Glutamatergic neuron (in vitro differentiated cells): ENCODE data around the gene KIAA0753. TPM values are rescaled to one million over a fixed set of nuclear protein-coding genes. Genes with fewer than 3 reads are reported as not detected.

ENCODE experiments used
- DNase-seq: peaks from one replicate; pipeline ENCODE4 v3.0.0; 2022
- H3K27ac Mint-ChIP-seq: one replicate; pipeline ENCODE4 v1.8.0; 2020; ENCODE audit warnings: mild to moderate bottlenecking, mixed read lengths, inconsistent platforms; ENCODE audit not compliant: unreplicated experiment
- H3K27me3 Mint-ChIP-seq: one replicate; pipeline ENCODE4 v1.8.0; 2020; ENCODE audit warnings: mild to moderate bottlenecking, moderate library complexity, mixed read lengths, inconsistent platforms; ENCODE audit not compliant: unreplicated experiment
- H3K36me3 Mint-ChIP-seq: one replicate; pipeline ENCODE4 v1.8.0; 2020; ENCODE audit warnings: mild to moderate bottlenecking, mixed read lengths, inconsistent platforms; ENCODE audit not compliant: unreplicated experiment
- H3K4me1 Mint-ChIP-seq: one replicate; pipeline ENCODE4 v1.8.0; 2020; ENCODE audit warnings: mild to moderate bottlenecking, low read depth, mixed read lengths, inconsistent platforms; ENCODE audit not compliant: unreplicated experiment
- H3K4me3 Mint-ChIP-seq: one replicate; pipeline ENCODE4 v1.8.0; 2020; ENCODE audit warnings: mild to moderate bottlenecking, mixed read lengths, inconsistent platforms; ENCODE audit not compliant: unreplicated experiment
- H3K9me3 Mint-ChIP-seq: one replicate; pipeline ENCODE4 v1.8.0; 2020; ENCODE audit warnings: mild to moderate bottlenecking, moderate library complexity, mixed read lengths, inconsistent platforms; ENCODE audit not compliant: unreplicated experiment
- total RNA-seq: library from RNA; stranded (reverse); fragmentation: NEBNext Ultra II Directional; extraction: Animal tissue kit (Norgen Biotek cat#: 25700); gene quantifications from one replicate; pipeline ENCODE4 v1.2.1, GENCODE V29; 2021; ENCODE audit not compliant: unreplicated experiment
- TF ChIP-seq, protein P1 (sequence below): fragments of 200-600 bp; sonication (generic); IDR thresholded peaks from one replicate; pipeline ENCODE4 v1.5.0; 2021; ENCODE audit not compliant: partially characterized antibody, unreplicated experiment

The KIAA0753 gene
- total RNA-seq, 1 donor from 2014 or later, result 25.6 TPM

DNA sequence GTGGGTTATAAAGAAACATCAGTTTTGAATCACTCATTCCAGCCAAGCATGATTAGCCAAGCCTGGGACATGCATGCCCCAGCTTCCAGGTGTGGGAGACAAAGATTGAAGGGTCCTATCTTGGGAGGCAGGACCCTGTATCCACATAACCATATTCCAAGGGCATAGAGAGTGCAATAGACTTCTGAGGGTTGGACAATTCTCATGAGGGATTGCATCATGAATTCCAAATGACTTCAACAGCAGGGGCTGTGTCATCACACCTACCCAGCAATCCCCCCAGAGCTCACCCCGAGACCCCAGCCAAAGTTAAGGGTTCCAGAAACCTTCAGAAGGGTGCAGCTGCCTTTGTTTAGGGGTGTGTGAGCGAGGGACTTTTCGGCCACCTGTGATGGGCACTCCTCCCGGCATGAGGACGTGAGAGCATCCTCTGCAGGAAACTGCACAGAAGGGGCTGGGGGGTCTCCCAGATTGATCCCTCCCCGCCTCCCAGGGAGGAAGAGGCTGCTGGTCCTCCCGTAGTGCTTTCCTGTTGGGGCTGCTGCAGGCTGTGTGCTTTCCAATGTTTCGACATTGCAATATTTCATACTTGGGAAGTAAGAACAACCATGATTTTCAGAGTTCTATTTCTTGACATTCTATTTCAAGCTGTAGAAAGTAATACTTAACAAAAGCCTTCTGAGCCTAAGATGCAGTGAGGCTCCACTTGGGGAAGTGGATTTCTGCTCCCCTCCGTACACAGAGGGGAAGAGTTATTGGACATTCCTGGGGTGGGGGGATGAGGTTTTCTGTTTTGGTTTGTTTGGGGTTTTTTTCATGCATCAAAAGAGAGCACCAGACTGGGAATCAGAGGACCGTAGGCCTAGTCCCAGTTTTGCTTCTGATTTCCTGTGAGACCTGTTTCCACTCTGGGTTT, 70.9 kb downstream of the KIAA0753 start:
- no peak for DNase-seq
- TF ChIP-seq, protein P1, sequence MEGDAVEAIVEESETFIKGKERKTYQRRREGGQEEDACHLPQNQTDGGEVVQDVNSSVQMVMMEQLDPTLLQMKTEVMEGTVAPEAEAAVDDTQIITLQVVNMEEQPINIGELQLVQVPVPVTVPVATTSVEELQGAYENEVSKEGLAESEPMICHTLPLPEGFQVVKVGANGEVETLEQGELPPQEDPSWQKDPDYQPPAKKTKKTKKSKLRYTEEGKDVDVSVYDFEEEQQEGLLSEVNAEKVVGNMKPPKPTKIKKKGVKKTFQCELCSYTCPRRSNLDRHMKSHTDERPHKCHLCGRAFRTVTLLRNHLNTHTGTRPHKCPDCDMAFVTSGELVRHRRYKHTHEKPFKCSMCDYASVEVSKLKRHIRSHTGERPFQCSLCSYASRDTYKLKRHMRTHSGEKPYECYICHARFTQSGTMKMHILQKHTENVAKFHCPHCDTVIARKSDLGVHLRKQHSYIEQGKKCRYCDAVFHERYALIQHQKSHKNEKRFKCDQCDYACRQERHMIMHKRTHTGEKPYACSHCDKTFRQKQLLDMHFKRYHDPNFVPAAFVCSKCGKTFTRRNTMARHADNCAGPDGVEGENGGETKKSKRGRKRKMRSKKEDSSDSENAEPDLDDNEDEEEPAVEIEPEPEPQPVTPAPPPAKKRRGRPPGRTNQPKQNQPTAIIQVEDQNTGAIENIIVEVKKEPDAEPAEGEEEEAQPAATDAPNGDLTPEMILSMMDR, result no peak
- peaks cover 5% of the 10 kb centered on the region for H3K9me3 Mint-ChIP-seq
- H3K36me3 Mint-ChIP-seq, result no peaks in the 10 kb centered on the region
- H3K4me1 Mint-ChIP-seq, result peaks cover 13% of the 10 kb centered on the region
- H3K27ac Mint-ChIP-seq, result no peak overlapping the region
- no peak overlapping the region for H3K4me3 Mint-ChIP-seq
- peaks cover 3% of the 10 kb centered on the region for H3K27me3 Mint-ChIP-seq

DNA sequence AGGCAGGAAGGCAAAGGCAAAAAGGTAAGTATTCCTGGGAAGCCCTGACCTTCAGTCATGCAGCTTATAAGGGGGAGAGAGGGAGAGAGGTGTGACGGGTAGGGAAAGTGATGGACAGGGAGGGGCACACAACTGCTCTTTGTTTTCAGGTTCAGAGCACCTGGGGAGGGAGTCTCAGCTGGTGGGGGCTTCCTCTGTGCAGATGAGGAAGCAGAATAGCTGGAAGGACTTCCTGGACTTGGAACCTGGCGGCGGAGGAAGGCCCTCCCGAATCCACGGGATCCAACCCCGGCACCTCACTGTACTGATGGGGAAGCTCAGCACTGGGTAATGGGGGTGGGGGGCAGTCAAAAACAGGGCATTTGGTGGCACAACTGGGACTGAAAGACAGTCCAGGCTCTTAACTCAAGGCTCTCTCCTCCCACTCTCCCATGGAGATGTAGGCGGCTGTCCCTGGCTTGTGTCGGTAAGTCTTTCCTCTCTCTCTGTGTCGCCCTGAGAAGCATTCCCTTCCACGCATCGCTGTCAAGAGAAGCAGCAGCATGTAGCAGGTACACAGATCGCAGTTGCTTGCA, 72.2 kb downstream of the KIAA0753 start:
- no peak for DNase-seq
- Mint-ChIP-seq H3K27me3 (peaks cover 3% of the 10 kb centered on the region), H3K4me1 (peaks cover 13% of the 10 kb centered on the region), H3K9me3 (peaks cover 4% of the 10 kb centered on the region), H3K27ac (peak overlapping the region; percentile 13), H3K4me3 (peak overlapping the region; percentile 17), H3K36me3 (no peaks in the 10 kb centered on the region)
- TF ChIP-seq, protein P1, result no peak

DNA sequence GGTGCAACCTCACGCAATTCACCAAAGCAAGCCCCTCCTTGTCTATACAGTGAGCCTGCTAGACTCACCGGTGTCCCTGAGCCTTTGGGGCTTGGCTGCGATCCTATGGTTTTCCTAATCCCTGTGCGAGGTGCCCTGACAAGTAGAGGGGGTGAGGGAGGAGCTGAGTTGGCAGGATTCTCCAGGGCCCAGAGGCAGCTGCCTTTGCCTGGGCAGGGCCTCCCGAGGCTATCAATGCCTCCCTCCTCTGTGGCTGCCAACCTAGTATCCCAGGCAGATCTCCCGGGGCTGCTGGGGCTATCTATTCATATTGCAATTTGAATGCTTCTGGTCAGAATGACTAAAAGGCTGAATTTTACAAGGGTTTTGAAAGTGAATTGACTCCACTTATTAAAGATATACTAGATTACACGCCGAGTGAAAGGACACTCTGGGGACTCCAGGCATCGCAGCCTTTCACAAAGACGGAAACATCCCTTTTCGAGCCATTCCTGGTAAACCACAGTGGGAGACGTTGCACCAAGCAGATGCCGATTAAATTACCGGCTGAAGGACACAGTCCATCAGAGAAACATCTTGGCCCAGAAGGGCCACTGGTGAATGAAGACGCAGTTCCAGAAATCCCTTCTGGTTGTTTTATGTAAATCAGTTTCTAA, 72.9 kb downstream of the KIAA0753 start:
- Mint-ChIP-seq H3K4me3 (peak overlapping the region; percentile 17), H3K27ac (peak overlapping the region; percentile 13), H3K9me3 (peaks cover 4% of the 10 kb centered on the region), H3K36me3 (no peaks in the 10 kb centered on the region), H3K27me3 (peaks cover 3% of the 10 kb centered on the region), H3K4me1 (peaks cover 11% of the 10 kb centered on the region)
- TF ChIP-seq, protein P1, result no peak
- DNase-seq, result no peak

DNA sequence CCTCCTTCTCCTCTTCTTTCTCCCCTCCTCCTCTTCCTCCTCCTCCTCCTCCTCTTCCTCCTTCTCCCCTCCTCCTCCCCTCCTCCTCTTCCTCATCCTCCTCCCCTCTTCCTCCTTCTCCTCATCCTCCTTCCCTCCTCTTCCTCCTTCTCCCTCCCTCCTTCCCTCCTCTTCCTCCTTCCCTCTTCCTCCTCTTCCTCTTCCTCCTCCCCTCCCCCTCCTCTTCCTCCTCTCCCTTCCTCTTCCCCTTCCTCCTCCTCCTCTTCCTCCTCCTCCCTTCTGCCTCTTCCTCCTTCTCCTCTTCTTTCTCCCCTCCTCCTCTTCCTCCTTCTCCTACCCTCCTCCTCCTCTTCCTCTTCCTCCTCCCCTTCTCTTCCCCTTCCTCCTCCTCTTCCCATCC, 79.1 kb downstream of the KIAA0753 start:
- no peak for DNase-seq
- TF ChIP-seq, protein P1, result no peak
- Mint-ChIP-seq H3K27ac (no peak overlapping the region), H3K9me3 (peaks cover 10% of the 10 kb centered on the region), H3K36me3 (no peaks in the 10 kb centered on the region), H3K4me3 (no peak overlapping the region), H3K4me1 (no peaks in the 10 kb centered on the region), H3K27me3 (peaks cover 13% of the 10 kb centered on the region)
